LNCaP clone FGC (cell line): Measurements from ENCODE around the gene PPFIA1.
"Not testable (repeated sequence)": the region's sequence is repeated elsewhere in the genome, so short reads cannot be mapped to it uniquely, and the experiment has no call there.

Experiments used
- DNase-seq: peaks from one replicate; pipeline ENCODE4 v3.0.0-alpha.2; 2011; ENCODE audit warnings: low read depth
- H3K4me3 ChIP-seq: 2 replicates; pipeline ENCODE4 v1.5.1; 2011; ENCODE audit warnings: mild to moderate bottlenecking, low read depth, low read length, control low read depth
- TF ChIP-seq, protein P1 (sequence below): IDR thresholded peaks from 2 replicates; pipeline ENCODE4 v1.5.1; 2012; ENCODE audit warnings: mild to moderate bottlenecking; ENCODE audit not compliant: control insufficient read depth, insufficient read depth; ENCODE audit errors: extremely low read depth

PPFIA1 gene

DNA sequence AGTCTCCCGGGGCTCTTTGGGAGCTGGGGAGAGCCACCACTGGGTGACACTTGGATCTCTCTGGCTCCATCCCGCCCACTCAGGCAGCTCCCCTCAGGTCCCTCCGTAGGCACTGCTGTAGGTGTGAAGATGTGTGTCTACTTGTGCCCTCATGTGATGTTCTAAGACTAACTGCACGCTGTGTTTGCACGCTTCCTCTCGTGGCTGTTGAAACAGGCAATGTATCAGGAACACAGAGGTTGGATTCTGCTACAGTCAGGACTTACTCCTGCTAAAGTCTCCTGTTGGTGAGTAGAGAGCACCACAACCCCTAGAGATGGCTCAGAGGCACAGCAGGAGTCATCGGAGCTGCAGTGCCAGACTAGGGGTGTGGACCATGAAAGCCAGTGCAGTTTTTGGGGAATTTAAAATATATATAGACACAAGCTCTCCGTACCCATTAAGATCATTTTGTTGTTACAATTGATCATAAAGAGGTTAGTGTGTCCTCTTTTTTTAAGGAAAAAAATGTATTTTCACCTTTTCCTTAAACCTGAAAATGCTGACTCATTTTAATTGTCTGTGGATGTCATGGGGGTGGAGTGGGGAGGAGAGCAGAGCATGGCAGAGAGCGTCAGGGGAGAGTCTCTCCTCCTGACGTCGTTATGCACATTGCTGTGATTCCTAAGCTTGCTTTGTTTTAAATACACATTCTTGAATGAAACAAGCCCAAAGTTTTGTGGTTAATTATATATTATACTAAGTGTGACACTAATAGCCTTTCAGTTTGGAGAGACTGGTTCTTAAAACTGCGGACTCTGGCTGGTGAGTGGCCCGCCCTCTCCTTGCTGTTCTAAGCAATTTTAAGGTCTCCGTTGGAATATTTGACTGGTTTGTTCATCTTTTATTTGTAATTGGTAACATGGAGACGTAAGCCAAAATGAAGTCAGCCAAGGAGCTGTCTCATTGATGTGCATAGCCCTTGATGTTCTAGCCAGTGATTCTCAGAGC is 111.7 kb downstream of the PPFIA1 start:
- no peak for DNase-seq
- TF ChIP-seq, protein P1, sequence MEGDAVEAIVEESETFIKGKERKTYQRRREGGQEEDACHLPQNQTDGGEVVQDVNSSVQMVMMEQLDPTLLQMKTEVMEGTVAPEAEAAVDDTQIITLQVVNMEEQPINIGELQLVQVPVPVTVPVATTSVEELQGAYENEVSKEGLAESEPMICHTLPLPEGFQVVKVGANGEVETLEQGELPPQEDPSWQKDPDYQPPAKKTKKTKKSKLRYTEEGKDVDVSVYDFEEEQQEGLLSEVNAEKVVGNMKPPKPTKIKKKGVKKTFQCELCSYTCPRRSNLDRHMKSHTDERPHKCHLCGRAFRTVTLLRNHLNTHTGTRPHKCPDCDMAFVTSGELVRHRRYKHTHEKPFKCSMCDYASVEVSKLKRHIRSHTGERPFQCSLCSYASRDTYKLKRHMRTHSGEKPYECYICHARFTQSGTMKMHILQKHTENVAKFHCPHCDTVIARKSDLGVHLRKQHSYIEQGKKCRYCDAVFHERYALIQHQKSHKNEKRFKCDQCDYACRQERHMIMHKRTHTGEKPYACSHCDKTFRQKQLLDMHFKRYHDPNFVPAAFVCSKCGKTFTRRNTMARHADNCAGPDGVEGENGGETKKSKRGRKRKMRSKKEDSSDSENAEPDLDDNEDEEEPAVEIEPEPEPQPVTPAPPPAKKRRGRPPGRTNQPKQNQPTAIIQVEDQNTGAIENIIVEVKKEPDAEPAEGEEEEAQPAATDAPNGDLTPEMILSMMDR: no peak
- H3K4me3 ChIP-seq: no peak overlapping the region

DNA sequence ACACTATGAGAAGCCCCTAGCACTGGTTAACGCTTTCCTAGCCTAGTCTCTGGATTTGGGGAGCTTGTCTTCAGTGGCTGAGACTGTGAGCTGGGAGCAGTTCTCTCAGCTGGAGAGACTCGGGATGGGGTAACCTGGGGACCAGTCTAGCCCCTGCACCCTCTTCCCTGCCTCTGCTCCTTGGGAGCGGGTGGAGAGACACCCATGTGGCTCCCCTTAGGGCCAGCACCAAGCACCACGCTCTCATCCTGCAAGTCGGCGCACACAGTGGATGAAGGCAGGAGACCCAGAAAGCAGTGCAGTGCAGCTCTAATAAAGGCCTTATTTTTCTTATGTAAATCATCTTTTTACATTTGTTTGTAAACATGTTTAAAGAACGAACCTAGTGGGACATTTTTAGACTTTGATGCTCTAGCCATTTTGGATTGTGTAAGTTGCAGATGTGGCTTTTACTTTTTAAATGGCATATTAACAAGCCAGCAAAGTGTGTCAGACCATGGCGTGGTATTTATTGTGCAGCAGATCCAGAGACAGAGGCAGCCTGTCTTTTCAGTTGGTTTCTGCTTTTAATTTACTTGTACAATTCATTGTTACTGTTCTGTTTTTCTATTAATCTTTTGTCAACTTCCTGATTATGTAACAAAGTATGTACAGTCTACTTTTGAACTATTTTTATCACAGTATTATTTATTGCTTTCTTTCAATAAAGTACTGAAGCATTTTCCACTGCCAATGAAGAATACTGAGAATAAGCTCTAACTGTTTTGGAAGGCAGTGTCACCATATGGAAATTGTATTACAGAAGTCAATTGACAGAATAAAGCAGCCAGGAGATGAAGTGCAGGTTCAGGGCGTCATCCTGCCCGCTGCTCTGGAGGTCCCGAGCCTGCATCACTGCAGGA is 113.4 kb downstream of the PPFIA1 start:
- TF ChIP-seq, protein P1: no peak
- no peak overlapping the region for H3K4me3 ChIP-seq
- no peak for DNase-seq

DNA sequence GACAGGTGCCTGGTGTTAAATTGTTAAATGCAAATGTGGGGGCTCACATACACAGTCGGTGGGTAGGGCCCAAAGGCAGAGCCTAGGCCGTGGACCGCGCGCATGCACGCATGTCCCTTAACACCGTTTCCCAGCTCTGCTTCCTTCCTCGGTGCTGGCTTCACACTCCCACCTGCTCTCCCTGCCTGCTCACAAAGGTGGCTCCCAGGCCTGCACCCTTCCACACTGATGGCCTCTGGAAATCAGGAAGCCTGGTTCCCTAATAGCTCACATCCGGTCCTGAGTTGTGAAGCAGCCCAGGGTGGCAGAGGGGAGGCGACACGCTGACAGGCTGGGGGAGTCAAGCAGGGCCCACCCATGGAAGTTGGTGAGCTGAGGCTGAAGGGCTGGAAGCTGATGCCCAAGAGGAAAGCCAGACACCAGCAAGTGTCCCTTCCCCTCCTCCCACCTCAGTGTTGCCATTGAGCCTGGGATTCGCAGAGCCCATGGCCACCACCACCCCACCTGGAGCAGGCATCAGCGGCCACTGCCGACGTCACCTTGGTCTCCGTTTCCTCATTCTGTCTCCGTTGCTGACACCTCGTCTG is 114.2 kb downstream of the PPFIA1 start:
- no peak for DNase-seq
- TF ChIP-seq, protein P1: no peak
- H3K4me3 ChIP-seq: no peak overlapping the region

DNA sequence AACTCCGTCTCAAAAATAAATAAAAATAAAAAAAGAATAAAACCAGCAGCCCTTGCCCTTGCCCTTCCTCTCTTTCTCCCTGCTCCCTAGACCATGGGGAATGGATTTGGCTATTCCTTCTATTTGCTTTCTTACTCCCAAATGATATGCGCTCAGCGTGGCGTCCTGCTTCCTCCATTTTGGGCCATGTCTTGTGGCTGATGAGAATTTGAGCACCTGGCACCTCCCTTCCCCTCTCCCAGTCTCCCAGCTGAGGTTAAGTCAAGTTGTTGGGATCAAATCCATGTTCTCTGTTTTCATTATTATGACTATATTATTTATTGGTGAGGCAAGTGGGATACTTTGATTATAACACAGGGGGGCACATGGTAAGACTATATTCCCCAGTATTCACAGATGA is 117.1 kb downstream of the PPFIA1 start:
- no peak for DNase-seq
- TF ChIP-seq, protein P1: no peak
- H3K4me3 ChIP-seq: no peak overlapping the region

DNA sequence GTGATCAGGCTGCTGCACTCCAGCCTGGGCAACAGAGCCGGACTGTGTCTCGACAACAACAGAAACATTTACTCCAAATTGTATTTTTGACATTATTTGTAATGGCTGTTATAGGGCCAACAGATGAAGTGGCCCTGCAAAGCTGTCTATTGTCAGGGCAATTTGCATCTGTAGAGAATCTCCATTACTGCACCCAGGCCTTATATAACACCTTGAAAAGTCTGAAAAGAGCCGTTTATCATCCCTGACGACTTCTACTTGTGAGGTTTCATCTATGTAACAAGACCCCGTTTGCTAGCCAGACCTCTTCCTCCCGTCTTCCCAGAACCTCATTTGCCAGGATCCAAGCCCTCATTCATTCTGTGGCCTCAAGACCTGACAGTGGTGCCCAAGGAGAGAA is 118.7 kb downstream of the PPFIA1 start:
- H3K4me3 ChIP-seq: no peak overlapping the region
- DNase-seq: no peak
- TF ChIP-seq, protein P1: no peak

DNA sequence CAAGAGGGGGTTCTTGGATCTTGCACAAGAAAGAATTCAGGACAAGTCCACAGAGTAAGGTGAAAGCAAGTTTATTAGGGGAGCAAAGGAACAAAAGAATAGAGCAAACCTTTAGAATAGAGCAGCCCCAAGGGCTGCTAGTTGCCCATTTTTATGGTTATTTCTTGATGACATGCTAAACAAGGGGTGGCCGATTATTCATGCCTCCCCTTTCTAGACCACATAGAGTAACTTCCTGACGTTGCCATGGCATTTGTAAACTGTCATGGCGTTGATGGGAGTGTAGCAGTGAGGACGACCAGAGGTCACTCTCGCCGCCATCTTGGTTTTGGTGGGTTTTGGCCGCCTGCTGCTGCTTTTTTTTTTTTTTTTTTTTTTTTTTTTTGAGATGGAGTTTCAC is 120.4 kb downstream of the PPFIA1 start:
- not testable (repeated sequence) for H3K4me3 ChIP-seq, DNase-seq
